HepG2 (cell line): ENCODE measurements around the gene ACOT6. TPM values are rescaled to one million over a fixed set of nuclear protein-coding genes. Genes with fewer than 3 reads are reported as not detected.

Experiments
- CBX5 ChIP-seq: sonication (generic); formaldehyde crosslinking; IDR thresholded peaks from 2 replicates; pipeline ENCODE4 v1.4.0; 2020; ENCODE audit warnings: missing genetic modification reagents, borderline replicate concordance
- GTF2F1 ChIP-seq: fragments of 150-350 bp; IDR thresholded peaks from 2 replicates; pipeline ENCODE4 v1.6.1; 2014; ENCODE audit warnings: low read length
- IRF2 ChIP-seq: IDR thresholded peaks from 2 replicates; pipeline ENCODE4 v1.6.1; 2018; ENCODE audit warnings: missing genetic modification reagents, missing compliant biosample characterization
- KDM2A ChIP-seq: sonication (generic); formaldehyde crosslinking; IDR thresholded peaks from 2 replicates; pipeline ENCODE4 v1.4.0; 2020; ENCODE audit warnings: low read depth, missing genetic modification reagents, borderline replicate concordance
- KLF12 ChIP-seq: sonication (generic); formaldehyde crosslinking; IDR thresholded peaks from 2 replicates; pipeline ENCODE4 v1.4.0; 2020; ENCODE audit warnings: missing genetic modification reagents, borderline replicate concordance
- MEIS1 ChIP-seq: sonication (generic); formaldehyde crosslinking; IDR thresholded peaks from 2 replicates; pipeline ENCODE4 v1.9.0; 2021; ENCODE audit warnings: mild to moderate bottlenecking, missing genetic modification reagents, moderate library complexity, borderline replicate concordance
- NCOR1 ChIP-seq: fragments of 200-600 bp; sonication (generic); IDR thresholded peaks from 2 replicates; pipeline ENCODE4 v1.7.0; 2017; ENCODE audit warnings: antibody characterized with exemption, low read length, borderline replicate concordance
- NFATC3 ChIP-seq: sonication (generic); formaldehyde crosslinking; IDR thresholded peaks from 2 replicates; pipeline ENCODE4 v1.5.1; 2020; ENCODE audit warnings: mild to moderate bottlenecking, missing genetic modification reagents
- TFDP2 ChIP-seq: sonication (generic); formaldehyde crosslinking; IDR thresholded peaks from 2 replicates; pipeline ENCODE4 v1.4.0; 2020; ENCODE audit warnings: missing genetic modification reagents
- ZBTB4 ChIP-seq: sonication (generic); formaldehyde crosslinking; IDR thresholded peaks from 2 replicates; pipeline ENCODE4 v1.4.0; 2020; ENCODE audit warnings: missing genetic modification reagents, mild to moderate bottlenecking, borderline replicate concordance
- ZIK1 ChIP-seq: sonication (generic); formaldehyde crosslinking; IDR thresholded peaks from 2 replicates; pipeline ENCODE4 v1.5.0; 2020; ENCODE audit warnings: mild to moderate bottlenecking, low read depth, missing genetic modification reagents, borderline replicate concordance
- ZMAT3 ChIP-seq: sonication (generic); formaldehyde crosslinking; conservative IDR thresholded peaks from 2 replicates; pipeline ENCODE4 v1.7.0; 2021; ENCODE audit warnings: missing genetic modification reagents
- ZNF335 ChIP-seq: sonication (generic); formaldehyde crosslinking; IDR thresholded peaks from 2 replicates; pipeline ENCODE4 v1.4.0; 2020; ENCODE audit warnings: missing genetic modification reagents
- ZNF382 ChIP-seq: sonication (generic); formaldehyde crosslinking; IDR thresholded peaks from 2 replicates; pipeline ENCODE4 v1.5.0; 2020; ENCODE audit warnings: missing genetic modification reagents, mild to moderate bottlenecking, borderline replicate concordance
- ZUFSP ChIP-seq: sonication (generic); formaldehyde crosslinking; IDR thresholded peaks from 2 replicates; pipeline ENCODE4 v1.9.0; 2021; ENCODE audit warnings: missing genetic modification reagents, mild to moderate bottlenecking, borderline replicate concordance
- polyA plus RNA-seq, 8 experiments: library from polyadenylated mRNA; depleted of rRNA in 3 of 8; stranded (reverse) in 7 of 8; unstranded in 1 of 8; fragments of >200 nt; fragmentation: Illumina TruSeq in 4 of 8; extraction: Trizol in 4 of 8; gene quantifications; 2 replicates each; pipeline versions ENCODE4 v1.2.1 to v1.2.3, GENCODE V29; 2011 to 2016; ENCODE audit warnings: low read depth in 4 of 8, missing spikeins in 1 of 8, mixed read lengths in 1 of 8; ENCODE audit not compliant: insufficient read depth in 1 of 8
- total RNA-seq, 5 experiments: library from RNA; depleted of rRNA; stranded (reverse); fragments of >200 nt; fragmentation: Illumina TruSeq; extraction: Trizol; gene quantifications; 2 replicates each; pipeline ENCODE4 v1.2.3, GENCODE V29; 2016; ENCODE audit warnings: low read depth in 1 of 5
- TF ChIP-seq, protein P1 (sequence below): IDR thresholded peaks from 2 replicates; pipeline ENCODE4 v1.6.1; 2012; ENCODE audit warnings: inconsistent platforms
- TF ChIP-seq, protein P2 (sequence below): sonication (generic); formaldehyde crosslinking; IDR thresholded peaks from 2 replicates; pipeline ENCODE4 v1.8.1; 2023; ENCODE audit warnings: mild to moderate bottlenecking, missing genetic modification reagents, borderline replicate concordance
- TF ChIP-seq, protein P3 (sequence below): sonication (generic); formaldehyde crosslinking; IDR thresholded peaks from 2 replicates; pipeline ENCODE4 v1.4.0; 2020; ENCODE audit warnings: missing genetic modification reagents

The ACOT6 gene
- total and polyA plus RNA-seq, 2 of the 13 experiments (the other 11 are each of a cell fraction or from before 2014, with no cell fraction given), result 0.15 to 0.27 TPM

DNA sequence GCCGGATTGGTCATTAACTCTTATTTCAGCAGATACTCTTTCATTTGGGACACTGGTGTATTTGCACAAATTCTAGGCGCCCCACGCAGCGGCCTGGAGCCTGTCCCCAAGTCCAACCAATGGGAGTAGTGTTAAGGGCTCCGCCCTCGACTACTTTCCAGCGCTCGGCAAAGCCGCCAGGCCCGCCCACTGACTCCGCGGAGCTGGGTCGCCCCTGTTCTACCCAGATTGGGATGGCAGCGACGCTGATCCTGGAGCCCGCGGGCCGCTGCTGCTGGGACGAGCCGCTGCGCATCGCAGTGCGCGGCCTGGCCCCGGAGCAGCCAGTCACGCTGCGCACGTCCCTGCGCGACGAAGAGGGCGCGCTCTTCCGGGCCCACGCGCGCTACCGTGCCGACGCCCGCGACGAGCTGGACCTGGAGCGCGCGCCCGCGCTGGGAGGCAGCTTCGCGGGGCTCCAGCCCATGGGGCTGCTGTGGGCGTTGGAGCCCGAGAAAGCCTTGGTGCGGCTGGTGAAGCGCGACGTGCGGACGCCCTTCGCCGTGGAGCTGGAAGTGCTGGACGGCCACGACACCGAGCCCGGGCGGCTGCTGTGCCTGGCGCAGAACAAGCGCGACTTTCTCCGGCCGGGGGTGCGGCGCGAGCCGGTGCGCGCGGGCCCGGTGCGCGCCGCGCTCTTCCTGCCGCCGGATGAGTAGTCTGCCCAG lies at the start of gene ACOT6 (continued):
- TF ChIP-seq GTF2F1, result no peak
- no peak for TF ChIP-seq ZNF335 (CRISPR knock-in tag)
- no peak for TF ChIP-seq NCOR1
- TF ChIP-seq NFATC3 (CRISPR knock-in tag), result no peak
- no peak for TF ChIP-seq ZBTB4 (CRISPR knock-in tag)
- TF ChIP-seq, protein P1, sequence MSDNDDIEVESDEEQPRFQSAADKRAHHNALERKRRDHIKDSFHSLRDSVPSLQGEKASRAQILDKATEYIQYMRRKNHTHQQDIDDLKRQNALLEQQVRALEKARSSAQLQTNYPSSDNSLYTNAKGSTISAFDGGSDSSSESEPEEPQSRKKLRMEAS, result peak; percentile 62; the same call in 1 of the 2 replicates
- peak; percentile 37; the same call in 1 of the 2 replicates for TF ChIP-seq TFDP2 (CRISPR knock-in tag)
- TF ChIP-seq, protein P2, sequence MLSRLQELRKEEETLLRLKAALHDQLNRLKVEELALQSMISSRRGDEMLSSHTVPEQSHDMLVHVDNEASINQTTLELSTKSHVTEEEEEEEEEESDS, result no peak
- peak; percentile 61; the same call in 1 of the 2 replicates for TF ChIP-seq ZIK1 (CRISPR knock-in tag)
- 0 out of 2 replicates have a peak, but pooled peaks have one; percentile 37 for TF ChIP-seq MEIS1 (CRISPR knock-in tag)
- 0 out of 2 replicates have a peak, but pooled peaks have one; percentile 21 for TF ChIP-seq CBX5 (CRISPR knock-in tag)
- TF ChIP-seq, protein P3, sequence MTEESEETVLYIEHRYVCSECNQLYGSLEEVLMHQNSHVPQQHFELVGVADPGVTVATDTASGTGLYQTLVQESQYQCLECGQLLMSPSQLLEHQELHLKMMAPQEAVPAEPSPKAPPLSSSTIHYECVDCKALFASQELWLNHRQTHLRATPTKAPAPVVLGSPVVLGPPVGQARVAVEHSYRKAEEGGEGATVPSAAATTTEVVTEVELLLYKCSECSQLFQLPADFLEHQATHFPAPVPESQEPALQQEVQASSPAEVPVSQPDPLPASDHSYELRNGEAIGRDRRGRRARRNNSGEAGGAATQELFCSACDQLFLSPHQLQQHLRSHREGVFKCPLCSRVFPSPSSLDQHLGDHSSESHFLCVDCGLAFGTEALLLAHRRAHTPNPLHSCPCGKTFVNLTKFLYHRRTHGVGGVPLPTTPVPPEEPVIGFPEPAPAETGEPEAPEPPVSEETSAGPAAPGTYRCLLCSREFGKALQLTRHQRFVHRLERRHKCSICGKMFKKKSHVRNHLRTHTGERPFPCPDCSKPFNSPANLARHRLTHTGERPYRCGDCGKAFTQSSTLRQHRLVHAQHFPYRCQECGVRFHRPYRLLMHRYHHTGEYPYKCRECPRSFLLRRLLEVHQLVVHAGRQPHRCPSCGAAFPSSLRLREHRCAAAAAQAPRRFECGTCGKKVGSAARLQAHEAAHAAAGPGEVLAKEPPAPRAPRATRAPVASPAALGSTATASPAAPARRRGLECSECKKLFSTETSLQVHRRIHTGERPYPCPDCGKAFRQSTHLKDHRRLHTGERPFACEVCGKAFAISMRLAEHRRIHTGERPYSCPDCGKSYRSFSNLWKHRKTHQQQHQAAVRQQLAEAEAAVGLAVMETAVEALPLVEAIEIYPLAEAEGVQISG (CRISPR knock-in tag), result peak; percentile 51; the same call in 1 of the 2 replicates
- TF ChIP-seq KDM2A (CRISPR knock-in tag), result peak; percentile 55; the same call in 1 of the 2 replicates
- peak; percentile 56; the same call in 1 of the 2 replicates for TF ChIP-seq KLF12 (CRISPR knock-in tag)
- no peak for TF ChIP-seq ZUFSP (CRISPR knock-in tag)
- no peak for TF ChIP-seq ZMAT3
- TF ChIP-seq IRF2 (CRISPR knock-in tag), result 0 out of 2 replicates have a peak, but pooled peaks have one; percentile 14
- TF ChIP-seq ZNF382 (CRISPR knock-in tag), result no peak
